WTC11 (cell line): ENCODE data around the gene UBLCP1.
"Not testable (repeated sequence)": the region's sequence is repeated elsewhere in the genome, so short reads cannot be mapped to it uniquely, and the experiment has no call there.

Source experiments
- CREM ChIP-seq: sonication (generic); formaldehyde crosslinking; IDR thresholded peaks from 2 replicates; pipeline ENCODE4 v1.8.1; 2022; ENCODE audit warnings: mild to moderate bottlenecking, missing genetic modification reagents, moderate library complexity
- CTCF ChIP-seq: fragments of 200-600 bp; IDR thresholded peaks from 2 replicates; pipeline ENCODE4 v1.8.0; 2022; ENCODE audit warnings: antibody characterized with exemption
- MAX ChIP-seq: sonication (generic); formaldehyde crosslinking; IDR thresholded peaks from 2 replicates; pipeline ENCODE4 v1.8.0; 2022; ENCODE audit warnings: mild to moderate bottlenecking, missing genetic modification reagents

- not testable (repeated sequence) for TF ChIP-seq CTCF; CREM (CRISPR knock-in tag); MAX (CRISPR knock-in tag)
Measured at GRCh38 chr5:159260212-159260611, 2.9 kb upstream of the UBLCP1 start.
